ENCODE data around the gene ATP11A. TPM values are rescaled to one million over a fixed set of nuclear protein-coding genes. Genes with fewer than 3 reads are reported as not detected.

Gene ATP11A
- total and polyA plus RNA-seq, 7 donors = 3.9 to 48.6 (median 26.4) TPM

DNA sequence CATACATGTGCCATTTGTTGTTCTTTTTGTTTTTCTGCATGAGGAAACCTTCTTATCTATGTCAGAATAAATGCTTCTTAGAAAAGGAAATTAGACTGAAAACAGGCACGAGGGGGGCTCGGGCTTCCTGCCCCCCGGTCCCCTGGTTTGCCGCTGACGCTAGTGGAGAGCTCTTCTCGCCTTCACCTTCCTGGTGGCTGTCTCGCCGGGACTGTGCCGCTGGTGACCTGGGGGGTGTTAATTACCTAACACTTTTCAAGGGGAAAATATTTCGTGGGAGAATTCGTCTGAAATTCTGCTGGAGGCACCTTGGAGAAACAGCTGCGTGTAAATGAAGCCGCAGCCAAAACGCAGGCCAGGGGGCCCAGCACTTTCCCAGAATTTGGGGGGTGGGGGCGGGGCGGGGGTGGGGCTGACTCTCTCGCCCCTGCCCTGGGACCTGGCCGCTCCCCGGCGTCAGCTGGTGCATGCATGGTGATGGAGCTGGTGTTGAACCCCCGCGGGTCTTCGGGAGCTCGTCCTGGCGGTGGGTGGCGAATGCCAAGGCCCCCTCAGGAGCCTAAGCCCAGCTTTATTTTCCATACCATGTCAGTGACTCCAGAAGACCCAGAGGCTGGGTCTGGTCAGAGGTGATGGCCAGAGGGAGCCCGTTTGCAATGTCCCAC, 220.9 kb downstream of the ATP11A start:
- WGBS, 3 donors = 38% methylated on average over 27 of the region's 27 CpGs
- H3K9me3 ChIP-seq = no peaks in the 10 kb centered on the region
- H3K27ac ChIP-seq = no peak overlapping the region
- no peaks in the 10 kb centered on the region for H3K4me1 ChIP-seq
- TF ChIP-seq, protein P1, sequence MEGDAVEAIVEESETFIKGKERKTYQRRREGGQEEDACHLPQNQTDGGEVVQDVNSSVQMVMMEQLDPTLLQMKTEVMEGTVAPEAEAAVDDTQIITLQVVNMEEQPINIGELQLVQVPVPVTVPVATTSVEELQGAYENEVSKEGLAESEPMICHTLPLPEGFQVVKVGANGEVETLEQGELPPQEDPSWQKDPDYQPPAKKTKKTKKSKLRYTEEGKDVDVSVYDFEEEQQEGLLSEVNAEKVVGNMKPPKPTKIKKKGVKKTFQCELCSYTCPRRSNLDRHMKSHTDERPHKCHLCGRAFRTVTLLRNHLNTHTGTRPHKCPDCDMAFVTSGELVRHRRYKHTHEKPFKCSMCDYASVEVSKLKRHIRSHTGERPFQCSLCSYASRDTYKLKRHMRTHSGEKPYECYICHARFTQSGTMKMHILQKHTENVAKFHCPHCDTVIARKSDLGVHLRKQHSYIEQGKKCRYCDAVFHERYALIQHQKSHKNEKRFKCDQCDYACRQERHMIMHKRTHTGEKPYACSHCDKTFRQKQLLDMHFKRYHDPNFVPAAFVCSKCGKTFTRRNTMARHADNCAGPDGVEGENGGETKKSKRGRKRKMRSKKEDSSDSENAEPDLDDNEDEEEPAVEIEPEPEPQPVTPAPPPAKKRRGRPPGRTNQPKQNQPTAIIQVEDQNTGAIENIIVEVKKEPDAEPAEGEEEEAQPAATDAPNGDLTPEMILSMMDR (IDR thresholded peaks at IDR 0.05) = no peak
- ATAC-seq (no peak), DNase-seq (no peak)
- peaks cover 0 to 45% (median 12%) of the 10 kb centered on the region in 3 donors for H3K27me3 ChIP-seq (ENCODE audit: insufficient read depth in 3 of 3, low read length in 2 of 3)
- no peaks in the 10 kb centered on the region for H3K36me3 ChIP-seq (ENCODE audit: insufficient read depth in 1 of 2, low read depth in 1 of 2)
- intact Hi-C loops (cut with DNase I) = no loop called here
- no peak overlapping the region for H3K4me3 ChIP-seq

DNA sequence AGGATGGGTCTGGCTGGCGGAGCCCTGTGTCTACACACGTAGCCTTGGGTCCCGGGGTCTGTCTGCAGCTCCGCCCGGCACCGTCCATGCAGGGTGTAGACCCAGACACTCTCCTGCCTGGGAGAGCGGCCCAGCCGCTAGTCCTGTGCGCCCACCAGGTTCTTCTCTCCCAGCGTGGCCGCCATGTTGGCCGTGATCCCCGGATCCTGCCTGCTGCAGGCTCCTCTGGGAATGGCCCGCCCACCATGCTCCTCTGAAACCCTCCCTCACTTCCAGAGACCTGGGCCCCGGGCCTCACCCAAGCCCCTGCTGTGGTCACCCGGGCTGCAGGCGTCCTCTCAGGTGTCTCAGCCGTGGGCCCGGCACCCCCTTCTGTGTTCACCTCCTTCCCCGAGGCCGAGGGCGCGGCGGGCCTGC, 221.5 kb downstream of the ATP11A start:
- Histone ChIP-seq H3K27me3 (ENCODE audit: insufficient read depth in 3 of 3, low read length in 2 of 3) (peaks cover 0 to 45% (median 12%) of the 10 kb centered on the region in 3 donors), H3K9me3 (no peaks in the 10 kb centered on the region), H3K36me3 (ENCODE audit: insufficient read depth in 1 of 2, low read depth in 1 of 2) (no peaks in the 10 kb centered on the region), H3K27ac (no peak overlapping the region), H3K4me3 (no peak overlapping the region), H3K4me1 (no peaks in the 10 kb centered on the region)
- TF ChIP-seq, protein P1 (IDR thresholded peaks at IDR 0.05) = no peak
- 95 to 96% (median 95%) methylated on average over 20 to 24 of the region's 24 CpGs for WGBS, 3 donors
- DNase-seq (no peak), ATAC-seq (no peak)
- intact Hi-C loops (cut with DNase I) = no loop called here

DNA sequence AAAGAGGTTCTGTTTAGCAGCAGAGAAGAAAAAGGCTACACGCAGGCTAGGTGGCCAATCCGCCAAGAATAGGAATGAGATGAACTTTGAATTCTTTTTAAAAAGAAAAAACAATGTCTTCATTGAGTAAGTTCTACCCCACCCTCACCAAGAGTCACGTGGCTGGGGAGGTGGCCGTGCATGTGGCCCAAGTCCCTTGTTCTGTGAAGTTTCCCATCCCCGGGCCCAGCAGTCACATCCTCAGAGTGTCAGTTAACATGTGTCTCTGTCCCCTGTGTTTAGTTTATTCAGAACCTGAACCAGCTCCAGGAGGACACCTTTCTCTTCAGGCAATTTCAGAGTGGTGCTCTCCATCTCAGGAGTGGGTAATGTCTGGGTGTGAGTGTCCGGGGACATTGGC, 222.0 kb downstream of the ATP11A start:
- H3K27me3 ChIP-seq (ENCODE audit: insufficient read depth in 3 of 3, low read length in 2 of 3) = peaks cover 0 to 45% (median 10%) of the 10 kb centered on the region in 3 donors
- 85 to 94% (median 94%) methylated on average over 6 of the region's 6 CpGs for WGBS, 3 donors
- no peak for DNase-seq

DNA sequence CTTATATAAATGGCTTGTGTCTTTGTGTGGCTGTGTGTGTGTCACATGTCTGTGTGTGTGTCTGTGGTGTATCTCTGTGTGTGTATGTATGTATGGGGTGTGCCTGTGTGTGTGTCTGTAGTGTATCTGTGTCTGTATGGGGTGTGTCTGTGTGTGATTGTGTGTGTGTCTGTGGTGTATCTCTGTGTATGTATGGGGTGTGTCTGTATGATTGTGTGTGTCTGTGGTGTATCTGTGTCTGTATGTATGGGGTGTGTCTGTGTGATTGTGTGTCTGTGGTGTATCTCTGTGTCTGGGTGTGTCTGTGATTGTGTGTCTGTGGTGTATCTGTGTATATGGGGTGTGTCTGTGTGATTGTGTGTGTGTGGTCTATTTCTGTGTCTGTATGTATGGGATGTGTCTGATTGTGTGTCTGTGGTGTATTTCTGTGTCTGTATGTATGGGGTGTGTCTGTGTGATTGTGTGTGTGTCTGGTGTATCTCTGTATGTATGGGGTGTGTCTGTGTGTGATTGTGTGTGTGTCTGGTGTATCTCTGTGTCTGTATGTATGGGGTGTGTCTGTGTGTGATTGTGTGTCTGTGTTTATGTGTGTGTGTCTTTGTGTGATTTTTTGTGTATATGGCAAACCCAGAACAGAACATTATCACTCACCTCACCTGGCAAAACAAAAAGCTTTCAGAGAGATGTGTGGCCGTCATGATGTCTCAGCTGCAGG, 223.0 kb downstream of the ATP11A start:
- H3K27me3 ChIP-seq (ENCODE audit: insufficient read depth in 3 of 3, low read length in 2 of 3) = peaks cover 0 to 53% (median 8%) of the 10 kb centered on the region in 3 donors
- H3K4me3 ChIP-seq = no peak overlapping the region
- DNase-seq (no peak), ATAC-seq (no peak)
- intact Hi-C loops (cut with DNase I) = no loop called here
- no peaks in the 10 kb centered on the region for H3K36me3 ChIP-seq (ENCODE audit: insufficient read depth in 1 of 2, low read depth in 1 of 2)
- H3K27ac ChIP-seq = no peak overlapping the region
- TF ChIP-seq, protein P1 (IDR thresholded peaks at IDR 0.05) = no peak
- no peaks in the 10 kb centered on the region for H3K4me1 ChIP-seq
- no peaks in the 10 kb centered on the region for H3K9me3 ChIP-seq
- 39 to 56% (median 41%) methylated on average over 1 of the region's 1 CpG for WGBS, 3 donors

More for the DNA sequence above, 222.0 kb downstream of the ATP11A start:
- Histone ChIP-seq H3K4me1 (no peaks in the 10 kb centered on the region), H3K36me3 (ENCODE audit: insufficient read depth in 1 of 2, low read depth in 1 of 2) (no peaks in the 10 kb centered on the region), H3K4me3 (no peak overlapping the region), H3K9me3 (no peaks in the 10 kb centered on the region), H3K27ac (no peak overlapping the region)
- ATAC-seq = no peak
- intact Hi-C loops (cut with DNase I) = no loop called here
- TF ChIP-seq, protein P1 (IDR thresholded peaks at IDR 0.05) = no peak

All from psoas muscle (tissue), 8 donors.